HG03432 (cell line): ENCODE results near the gene MEF2C.
"Not testable (repeated sequence)": the region's sequence is repeated elsewhere in the genome, so short reads cannot be mapped to it uniquely, and the experiment has no call there.

ENCODE experiments used
- ATAC-seq: cut with Tn5 transposase; IDR thresholded peaks from one replicate; pipeline ENCODE4 v1.9.1; 2021; ENCODE audit warnings: mild to moderate bottlenecking, moderate library complexity; ENCODE audit not compliant: unreplicated experiment

MEF2C gene

GRCh38 chr5:88868468-88869068 lies 14.4 kb downstream of the MEF2C start:
- ATAC-seq = no peak

GRCh38 chr5:88867638-88868037 lies 15.3 kb downstream of the MEF2C start:
- no peak for ATAC-seq

DNA sequence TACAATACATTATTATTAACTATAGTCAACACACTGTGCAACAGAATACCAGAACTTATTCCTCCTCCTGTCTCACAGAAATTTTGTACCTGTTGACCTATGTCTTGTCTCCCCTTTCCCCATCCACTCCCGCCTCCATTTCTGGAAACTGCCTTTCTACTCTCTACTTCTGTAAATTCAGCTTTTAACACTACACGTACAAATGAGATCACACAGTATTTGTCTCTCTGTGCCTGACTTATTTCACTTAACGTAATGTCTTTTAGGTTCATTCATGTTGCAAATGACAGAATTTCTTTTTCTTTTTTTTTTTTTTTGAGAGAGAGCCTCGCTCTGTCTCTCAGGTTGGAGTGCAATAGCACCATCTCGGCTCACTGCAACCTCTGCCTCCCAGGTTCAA lies 19.5 kb downstream of the MEF2C start:
- no peak for ATAC-seq

- no peak for ATAC-seq
Observed at GRCh38 chr5:88862547-88863175, 20.3 kb downstream of the MEF2C start.

DNA sequence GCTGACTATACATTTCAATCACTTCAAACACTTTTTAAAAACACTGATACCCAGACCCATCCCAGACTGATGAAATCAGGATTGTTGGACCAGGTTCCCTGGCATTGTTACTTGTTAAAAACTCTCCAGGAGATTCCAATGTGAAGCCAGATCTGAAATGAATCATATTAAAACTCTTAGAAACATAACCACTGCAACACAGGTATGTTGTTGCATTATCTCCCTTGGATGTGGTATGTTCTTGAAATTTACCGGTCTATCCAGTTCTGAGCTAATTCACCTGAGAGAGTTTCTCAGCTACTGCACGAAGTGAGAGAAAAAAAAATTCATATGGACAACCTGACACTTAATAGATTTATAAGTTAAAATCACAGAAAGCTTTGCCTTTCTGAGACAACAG lies 21.8 kb downstream of the MEF2C start:
- ATAC-seq = no peak

- no peak for ATAC-seq
Observed at GRCh38 chr5:88860501-88860900, 22.5 kb downstream of the MEF2C start.

GRCh38 chr5:88858392-88858791 lies 24.6 kb downstream of the MEF2C start:
- ATAC-seq = no peak

DNA sequence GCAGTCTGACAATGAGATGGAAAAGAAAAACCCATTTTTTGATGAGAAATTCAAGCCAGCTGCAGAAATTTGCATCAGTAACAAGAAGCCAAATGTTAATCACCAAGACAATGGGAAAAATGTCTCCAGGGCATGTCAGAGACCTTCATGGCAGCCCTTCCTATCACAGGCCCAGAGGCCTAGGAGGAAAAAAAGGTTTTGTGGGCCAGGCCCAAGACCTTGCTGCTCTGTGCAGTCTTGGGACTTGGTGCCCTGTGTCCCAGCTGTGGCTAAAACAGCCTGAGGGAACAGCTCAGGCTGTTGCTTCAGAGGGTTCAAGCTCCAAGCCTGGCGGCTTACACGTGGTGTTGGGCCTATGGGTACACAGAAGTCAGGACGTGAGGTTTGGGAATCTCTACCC lies 26.6 kb downstream of the MEF2C start:
- ATAC-seq = not testable (repeated sequence)

DNA sequence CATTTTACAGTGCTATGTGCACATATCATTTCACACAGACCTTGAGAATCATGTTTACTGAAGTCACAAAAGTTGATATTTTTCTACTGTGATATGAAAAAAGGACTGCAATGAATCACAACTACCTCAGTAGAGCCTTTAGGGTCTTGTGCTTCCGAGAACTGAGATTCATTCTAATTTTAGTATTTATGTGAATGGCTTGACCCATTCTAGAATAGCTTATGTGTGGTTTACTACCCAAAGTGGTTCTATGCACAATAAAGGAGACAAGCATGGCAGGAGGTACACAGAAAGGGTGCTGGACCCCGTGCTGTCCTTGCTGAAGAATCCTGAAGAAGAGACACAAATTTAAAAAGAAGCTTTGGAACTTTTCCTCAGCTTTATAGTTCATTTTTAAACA lies 28.2 kb downstream of the MEF2C start:
- peak; percentile 67 for ATAC-seq

- ATAC-seq = no peak
Observed at GRCh38 chr5:88847420-88847819, 35.6 kb downstream of the MEF2C start.

DNA sequence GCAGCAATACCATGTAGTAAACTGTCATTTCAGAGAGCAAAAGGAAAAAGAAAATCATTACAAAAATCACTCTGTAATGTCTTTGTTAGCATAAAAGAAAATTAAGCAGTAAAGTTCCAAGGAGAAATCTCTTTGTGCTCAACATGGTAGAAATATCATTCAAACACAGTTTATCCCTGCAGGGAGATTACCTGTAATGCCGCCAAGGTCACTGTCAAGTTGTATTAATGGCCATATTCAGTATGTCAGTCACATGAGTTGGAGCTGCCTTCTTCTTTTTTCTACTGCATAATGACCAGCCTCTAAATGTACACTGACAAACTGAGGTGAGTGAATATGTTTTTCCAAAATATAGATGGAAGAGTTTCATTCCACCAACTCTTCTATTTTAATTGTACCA lies 36.5 kb downstream of the MEF2C start:
- no peak for ATAC-seq

- ATAC-seq = peak; percentile 91
Observed at GRCh38 chr5:88845081-88845697, 37.8 kb downstream of the MEF2C start.

- no peak for ATAC-seq
Observed at GRCh38 chr5:88842784-88843183, 40.2 kb downstream of the MEF2C start.

- no peak for ATAC-seq
Observed at GRCh38 chr5:88841212-88841611, 41.8 kb downstream of the MEF2C start.

GRCh38 chr5:88840495-88840894 lies 42.5 kb downstream of the MEF2C start:
- ATAC-seq = no peak

DNA sequence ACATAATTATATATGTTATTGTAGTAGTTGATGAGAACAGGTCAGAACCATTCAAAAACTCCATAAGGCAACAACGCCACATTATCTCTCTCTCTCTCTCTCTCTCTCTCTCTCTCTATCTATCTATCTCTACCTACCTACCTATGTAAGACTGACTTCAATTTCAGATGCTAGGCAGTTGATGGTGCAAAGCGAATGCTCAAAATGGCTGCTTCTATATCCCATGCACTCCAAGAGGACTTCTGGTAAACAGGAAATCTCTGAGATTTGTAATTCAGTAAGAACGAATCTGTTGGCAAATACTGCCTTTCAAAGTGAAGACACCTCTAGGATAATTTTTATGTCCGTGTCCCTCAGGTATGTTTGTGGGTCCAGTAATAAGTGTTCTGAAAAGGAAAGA lies 43.7 kb downstream of the MEF2C start:
- no peak for ATAC-seq

DNA sequence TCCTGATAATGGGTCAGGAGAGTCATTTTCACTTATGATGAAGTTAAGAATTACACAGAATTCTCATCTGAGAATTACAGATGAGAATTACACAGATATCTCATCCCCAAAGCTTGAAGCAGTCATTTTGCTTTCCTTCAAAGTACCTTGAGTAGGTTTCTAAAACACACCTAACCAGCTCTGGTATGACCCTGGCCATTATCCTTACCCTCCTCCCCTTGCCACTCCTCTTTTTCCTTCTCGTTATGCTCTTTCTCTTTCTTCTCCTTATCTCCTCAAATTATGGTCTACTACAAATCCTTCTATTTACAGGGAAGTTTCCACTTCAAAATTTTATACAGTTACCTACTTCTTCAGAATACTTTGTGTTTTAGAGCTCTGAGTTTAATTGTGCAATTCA lies 44.5 kb downstream of the MEF2C start:
- no peak for ATAC-seq

DNA sequence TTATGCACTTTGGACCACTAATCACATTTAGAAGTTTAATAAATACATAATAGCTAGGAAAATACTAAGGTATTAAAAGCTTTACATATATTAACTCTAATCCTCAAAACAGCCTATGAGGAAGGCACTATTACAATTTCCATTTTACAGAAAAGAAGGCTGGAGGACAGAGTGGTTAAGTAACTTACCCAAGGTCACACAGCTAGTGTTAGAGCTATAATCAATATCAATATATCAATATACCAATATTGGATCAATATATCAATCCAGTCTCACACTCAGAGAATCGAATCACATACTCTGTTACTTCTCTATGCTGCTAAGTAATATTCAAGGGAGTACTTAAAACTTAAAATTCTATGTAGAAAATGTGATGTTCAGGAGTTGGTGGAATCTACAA lies 45.2 kb downstream of the MEF2C start:
- no peak for ATAC-seq

DNA sequence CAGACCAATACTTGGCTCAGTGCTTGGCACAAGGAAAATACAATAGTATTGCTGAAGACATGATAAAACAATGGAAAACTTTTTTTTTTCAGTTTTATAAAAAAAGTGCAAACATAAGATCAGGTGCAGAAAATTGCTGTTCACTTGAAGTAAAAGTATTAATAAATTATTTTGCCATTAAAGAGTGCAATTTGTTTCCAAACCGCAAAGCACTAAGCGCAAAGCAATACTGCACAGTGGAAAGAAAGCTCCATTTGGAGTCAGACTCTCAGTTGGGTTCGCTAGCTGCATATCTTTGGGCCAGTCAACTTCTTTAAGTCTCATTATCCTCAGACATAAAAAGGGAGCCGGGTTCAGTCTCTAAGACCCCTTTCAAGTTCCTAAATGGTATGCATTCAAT lies 45.8 kb downstream of the MEF2C start:
- ATAC-seq = no peak

DNA sequence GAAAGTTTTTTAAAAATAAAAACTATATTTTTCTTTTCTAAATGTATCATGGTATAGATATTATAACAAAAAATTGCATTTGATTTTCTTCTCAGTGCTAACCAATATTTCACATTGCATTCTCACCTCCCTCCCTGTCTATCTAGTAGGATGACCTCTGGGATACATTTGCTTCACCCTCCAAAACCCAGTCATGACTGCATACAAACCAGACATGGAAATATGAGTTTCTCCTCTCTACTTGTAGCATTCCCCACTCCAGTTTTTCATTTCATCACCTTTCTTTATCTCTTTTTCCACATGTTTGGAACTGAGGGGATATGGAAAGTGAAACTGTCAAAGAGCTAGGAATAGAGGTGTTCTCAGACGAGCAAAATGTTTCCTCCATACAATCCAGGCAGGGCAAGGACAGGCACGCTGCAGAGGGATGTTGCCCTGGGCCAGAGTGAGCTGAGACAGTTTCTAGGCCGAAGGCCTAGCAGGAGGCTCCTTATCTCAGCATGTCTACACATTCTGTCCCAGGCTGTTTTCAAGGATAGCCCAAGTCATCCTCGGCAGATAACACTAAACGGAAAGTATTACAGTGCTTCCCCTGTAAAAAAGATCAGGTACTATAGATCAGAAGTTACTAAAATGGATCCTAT lies 46.7 kb downstream of the MEF2C start:
- no peak for ATAC-seq

- ATAC-seq = no peak
Observed at GRCh38 chr5:88834499-88834898, 48.5 kb downstream of the MEF2C start.

- no peak for ATAC-seq
Observed at GRCh38 chr5:88834131-88834462, 48.9 kb downstream of the MEF2C start.
